HG02870 (cell line): ENCODE results near the gene OR2AK2.

Experiments
- ATAC-seq: cut with Tn5 transposase; IDR thresholded peaks from one replicate; pipeline ENCODE4 v1.9.1; 2021; ENCODE audit warnings: mild to moderate bottlenecking, moderate library complexity; ENCODE audit not compliant: unreplicated experiment

The OR2AK2 gene, protein sequence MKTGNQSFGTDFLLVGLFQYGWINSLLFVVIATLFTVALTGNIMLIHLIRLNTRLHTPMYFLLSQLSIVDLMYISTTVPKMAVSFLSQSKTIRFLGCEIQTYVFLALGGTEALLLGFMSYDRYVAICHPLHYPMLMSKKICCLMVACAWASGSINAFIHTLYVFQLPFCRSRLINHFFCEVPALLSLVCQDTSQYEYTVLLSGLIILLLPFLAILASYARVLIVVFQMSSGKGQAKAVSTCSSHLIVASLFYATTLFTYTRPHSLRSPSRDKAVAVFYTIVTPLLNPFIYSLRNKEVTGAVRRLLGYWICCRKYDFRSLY

DNA sequence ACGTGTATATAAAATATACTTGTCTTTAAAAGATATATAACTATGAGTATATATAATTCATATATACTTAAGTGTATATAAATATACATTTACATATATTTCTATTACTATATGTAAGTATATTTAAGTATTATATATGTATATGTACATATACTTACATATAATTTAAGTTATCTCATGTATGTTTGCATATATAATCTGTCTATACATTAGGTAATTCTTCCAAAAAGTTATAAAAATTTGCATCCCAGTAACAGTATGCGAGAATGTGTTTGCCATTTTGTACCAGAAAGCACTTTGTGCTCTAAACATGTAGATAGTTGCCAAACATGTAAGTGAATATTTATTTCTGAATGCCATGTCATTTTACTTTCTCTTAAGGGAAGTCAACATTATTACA lies at the start of gene OR2AK2:
OR2AK2 (plus strand) TSS at position 301 of the 400 bp plus-strand sequence. CDS start 144 bp downstream, outside the sequence.
- no peak for ATAC-seq

DNA sequence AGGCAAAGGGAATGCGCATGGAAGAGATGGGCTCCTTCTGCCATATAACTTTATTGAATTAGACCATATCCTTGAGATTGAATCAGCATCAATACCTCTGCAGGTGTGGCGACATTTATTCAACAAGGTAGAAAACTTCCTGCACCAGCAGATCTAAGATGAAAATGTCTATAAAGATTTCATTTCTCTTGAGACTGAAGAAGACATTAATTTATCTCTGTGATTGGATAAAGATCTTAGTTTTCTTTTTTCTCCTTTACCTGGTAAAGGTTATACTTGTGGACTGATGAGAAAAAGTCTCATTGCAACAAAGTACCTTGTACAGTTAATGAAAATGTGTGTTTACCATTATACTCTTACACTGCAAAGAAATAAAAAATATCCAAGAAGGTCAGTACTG lies 45.1 kb upstream of the OR2AK2 start, which contains the start of gene OR2T8:
OR2T8 (plus strand) TSS at position 301 of the 400 bp plus-strand sequence. CDS start 766 bp downstream, outside the sequence.
- ATAC-seq, result no peak

DNA sequence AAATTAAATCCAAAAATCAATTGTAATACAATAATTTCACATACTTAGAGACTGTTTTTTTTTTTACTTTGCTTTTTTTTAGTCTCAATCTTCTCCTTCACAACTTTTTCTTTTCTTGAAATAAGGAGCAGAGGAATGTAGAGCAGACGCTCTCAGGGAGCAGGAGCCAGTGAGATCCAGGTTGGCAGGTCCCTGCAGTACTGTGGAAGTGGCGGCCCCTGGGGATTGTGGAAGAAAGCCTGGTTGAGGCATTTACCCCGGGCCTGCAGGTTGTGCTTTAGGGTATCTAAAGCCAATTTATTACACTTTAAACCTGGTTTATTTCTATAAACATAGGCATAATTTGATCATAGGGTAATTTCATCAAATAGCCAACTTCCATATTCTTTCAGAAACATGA lies 41.1 kb upstream of the OR2AK2 start:
- no peak for ATAC-seq

DNA sequence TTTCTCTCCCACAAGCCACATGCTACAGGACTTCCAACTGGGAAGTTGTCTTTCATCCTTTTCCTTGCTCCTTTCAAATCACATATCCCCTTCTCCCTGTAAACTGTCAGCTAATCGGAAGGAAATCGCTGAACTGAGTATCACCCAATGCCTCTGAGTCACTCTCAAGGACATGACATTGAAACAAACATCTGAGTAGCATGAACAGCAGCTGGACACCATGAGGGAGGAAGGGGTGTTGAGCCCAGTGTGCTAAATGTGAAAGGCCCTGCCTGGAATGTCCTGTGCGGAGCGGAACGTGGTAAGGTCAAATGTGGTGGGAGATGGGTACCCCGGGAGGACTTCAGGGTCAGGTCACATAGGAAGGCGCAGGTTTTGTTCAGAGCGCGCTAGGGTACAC lies 40.2 kb upstream of the OR2AK2 start, which contains the start of gene OR2AJ1:
OR2AJ1 (plus strand) TSS at position 22 of the 400 bp plus-strand sequence. CDS start 8,880 bp downstream, outside the sequence.
- no peak for ATAC-seq

DNA sequence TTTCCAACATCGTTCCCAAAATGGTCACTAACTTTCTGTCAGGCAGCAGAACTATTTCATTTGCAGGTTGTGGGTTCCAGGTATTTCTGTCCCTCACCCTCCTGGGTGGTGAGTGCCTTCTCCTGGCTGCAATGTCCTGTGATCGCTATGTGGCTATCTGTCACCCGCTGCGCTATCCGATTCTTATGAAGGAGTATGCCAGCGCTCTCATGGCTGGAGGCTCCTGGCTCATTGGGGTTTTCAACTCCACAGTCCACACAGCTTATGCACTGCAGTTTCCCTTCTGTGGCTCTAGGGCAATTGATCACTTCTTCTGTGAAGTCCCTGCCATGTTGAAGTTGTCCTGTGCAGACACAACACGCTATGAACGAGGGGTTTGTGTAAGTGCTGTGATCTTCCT lies 31.0 kb upstream of the OR2AK2 start:
- ATAC-seq, result no peak

DNA sequence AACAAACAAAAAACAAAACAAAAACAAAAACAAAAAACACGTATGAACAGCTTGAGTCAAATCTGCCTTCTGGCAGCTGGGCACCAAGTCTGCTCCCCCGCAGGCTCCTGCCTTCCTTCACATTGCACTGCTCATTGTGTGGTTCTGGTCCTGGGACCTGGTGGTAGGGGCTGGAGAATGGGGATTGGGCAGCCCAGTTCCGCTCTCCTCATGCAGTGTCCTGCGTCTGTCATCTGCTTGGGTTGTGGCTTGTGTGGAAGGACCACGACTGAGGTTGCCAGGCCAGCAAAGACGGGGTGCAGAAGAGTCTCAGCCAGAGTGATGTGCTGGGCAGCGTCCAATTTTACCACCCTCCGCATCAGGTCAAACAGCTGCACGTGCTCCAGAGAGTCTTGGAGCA lies 29.3 kb upstream of the OR2AK2 start:
- ATAC-seq, result no peak

DNA sequence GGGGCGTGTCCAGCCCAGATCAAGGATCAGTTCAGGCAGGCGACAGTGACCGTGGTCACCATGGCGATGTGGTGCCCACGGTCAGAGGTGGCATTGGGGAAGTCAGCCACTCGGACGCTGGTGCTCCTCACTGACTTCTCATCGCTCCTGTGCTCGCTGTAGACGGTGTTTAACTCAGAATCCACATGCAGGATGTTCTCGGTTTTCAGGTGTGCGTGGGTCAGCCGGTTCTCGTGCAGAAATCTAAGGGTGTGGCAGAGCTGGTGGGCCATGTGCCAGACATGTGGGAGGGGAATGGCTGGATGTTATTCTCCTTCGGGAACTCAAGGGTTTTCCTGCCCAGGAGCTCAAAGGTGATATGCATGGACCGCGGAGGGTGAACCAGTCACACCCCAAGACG lies 28.6 kb upstream of the OR2AK2 start:
- no peak for ATAC-seq

DNA sequence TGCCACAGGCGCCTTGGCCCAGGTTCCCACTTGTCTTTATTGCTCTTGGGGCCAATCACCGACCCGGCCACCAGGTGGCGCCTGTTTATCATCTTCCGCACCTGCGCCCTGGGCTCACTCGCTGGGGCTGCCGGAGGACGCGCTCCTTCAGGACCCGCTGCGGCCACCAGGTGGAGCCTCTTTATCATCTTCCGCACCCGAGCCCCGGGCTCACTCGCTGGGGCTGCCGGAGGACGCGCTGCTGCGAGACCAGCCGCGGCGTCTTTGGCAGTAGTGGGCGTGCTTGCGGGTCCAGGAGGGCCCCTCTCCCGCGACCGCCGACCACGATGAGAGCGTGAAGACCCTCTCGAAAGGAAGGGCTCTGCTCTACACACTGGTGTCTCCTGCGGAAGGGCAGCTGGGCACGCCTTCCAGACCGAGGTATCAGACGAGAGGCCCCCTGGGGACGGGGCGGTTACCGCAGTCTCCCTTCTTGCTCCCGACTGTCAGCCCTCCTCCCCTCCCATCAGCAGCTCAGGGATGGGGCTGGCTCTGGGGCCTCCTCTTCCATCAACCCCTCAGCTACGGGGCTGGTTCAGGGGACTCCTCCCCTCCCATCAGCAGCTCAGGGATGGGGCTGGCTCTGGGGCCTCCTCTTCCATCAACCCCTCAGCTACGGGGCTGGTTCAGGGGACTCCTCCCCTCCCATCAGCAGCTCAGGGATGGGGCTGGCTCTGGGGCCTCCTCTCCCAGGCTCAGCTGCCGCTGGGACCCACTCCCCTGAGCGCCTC lies 27.9 kb upstream of the OR2AK2 start:
- ATAC-seq, result peak; percentile 99

DNA sequence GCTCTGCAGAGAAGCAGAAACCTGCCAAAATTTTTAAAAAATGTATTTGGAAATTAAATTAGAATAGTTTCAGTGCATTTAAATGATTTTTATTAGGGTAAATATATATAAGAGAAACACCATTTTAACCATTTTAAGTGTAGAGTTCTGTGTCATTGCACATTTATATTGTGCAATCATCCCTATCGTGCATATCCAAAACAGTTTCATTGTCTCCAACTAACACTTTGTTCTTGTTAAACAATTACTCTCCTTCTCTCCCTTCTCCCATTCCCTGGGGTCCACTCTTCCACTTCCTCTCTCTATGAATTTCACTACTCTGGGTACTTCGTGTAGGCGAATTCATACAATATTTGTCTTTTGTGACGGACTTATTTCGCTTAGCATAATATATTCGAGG lies 22.4 kb upstream of the OR2AK2 start:
- ATAC-seq, result no peak

DNA sequence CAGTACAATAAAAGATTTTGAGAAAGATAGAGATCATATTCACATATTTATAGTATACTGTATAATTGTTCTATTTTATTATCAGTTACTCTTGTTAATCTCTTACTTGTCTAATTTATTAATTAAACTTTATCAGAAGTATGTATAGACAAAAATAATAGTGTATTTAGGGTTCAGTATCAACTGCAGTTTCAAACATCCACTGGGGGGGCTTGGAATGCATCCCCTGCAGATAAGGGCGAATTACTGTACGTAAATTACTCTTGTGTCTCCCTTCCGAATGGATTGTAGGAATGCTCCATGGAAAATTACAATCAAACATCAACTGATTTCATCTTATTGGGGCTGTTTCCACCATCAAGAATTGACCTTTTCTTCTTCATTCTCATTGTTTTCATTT lies 16.5 kb upstream of the OR2AK2 start, which contains the start of gene OR2L8:
OR2L8 (plus strand) TSS at position 301 of the 400 bp plus-strand sequence; CDS start at position 301, 0 bp downstream.
- no peak for ATAC-seq

DNA sequence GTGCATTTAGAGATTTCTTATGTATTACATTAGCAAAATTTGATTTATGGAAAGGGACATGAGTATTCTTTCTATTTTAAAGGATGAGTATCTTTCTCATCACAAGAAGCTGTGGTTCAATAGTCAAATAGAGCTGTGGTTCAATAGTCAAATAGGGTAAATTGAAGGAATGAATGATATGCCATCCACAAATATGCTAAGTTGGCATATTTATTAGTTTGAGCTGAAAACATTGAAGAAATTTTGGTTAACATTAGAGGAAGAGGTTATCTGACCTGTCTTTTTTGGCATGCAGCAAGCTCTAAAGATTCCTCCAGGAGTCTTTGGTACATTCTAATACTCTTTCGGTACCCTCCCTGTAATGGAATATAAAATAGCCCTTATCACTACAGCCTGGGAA lies 11.6 kb upstream of the OR2AK2 start:
- no peak for ATAC-seq

DNA sequence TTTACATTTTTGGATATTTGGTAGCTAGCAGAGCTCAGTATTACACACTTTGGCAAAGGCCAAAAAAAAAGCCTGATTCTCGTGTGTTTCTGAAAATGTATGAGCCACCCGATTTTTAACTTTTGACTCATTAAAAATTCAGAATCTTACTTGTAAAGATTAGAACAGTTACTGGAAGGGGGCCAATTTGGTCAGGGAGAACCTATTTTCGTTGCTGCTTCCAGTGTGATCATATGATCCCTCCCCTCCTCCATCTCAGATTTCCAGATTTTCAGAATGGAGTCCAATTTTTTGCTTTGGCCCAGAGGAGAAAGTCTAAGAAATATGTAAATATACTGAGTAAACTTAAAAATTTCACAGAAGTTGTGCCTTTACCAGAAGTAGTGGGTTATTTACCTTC lies 3.2 kb upstream of the OR2AK2 start:
- no peak for ATAC-seq

DNA sequence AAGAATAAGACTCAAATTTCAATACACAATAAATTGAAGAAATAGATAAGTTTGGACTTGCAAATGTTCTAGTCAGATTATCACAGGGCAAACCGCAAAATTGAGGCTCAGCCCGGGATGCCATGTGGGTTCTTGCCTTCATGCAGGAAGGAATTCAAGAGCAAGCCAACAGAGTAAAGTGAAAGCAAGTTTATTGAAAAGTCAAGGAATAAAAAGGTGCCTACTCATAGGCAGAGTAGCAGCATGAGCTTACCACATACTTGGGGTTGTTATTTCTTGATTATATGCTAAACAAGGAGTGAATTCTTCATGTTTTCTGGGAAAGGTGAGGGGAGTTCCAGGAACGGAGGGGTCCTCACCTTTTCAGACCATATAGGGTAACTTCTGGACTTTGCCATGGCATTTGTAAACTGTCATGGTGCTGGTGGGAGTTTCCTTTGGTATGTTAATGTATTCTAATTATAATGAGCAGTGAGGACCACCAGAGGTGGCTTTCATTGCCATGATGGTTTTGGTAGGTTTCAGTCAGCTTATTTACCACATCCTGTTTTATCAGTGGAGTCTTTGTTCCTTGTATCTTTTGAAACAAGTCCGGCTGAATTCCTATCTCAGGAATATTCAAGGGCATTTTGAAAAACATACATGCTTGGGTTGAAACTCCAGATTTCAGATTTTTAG lies 2.0 kb upstream of the OR2AK2 start:
- ATAC-seq, result no peak

DNA sequence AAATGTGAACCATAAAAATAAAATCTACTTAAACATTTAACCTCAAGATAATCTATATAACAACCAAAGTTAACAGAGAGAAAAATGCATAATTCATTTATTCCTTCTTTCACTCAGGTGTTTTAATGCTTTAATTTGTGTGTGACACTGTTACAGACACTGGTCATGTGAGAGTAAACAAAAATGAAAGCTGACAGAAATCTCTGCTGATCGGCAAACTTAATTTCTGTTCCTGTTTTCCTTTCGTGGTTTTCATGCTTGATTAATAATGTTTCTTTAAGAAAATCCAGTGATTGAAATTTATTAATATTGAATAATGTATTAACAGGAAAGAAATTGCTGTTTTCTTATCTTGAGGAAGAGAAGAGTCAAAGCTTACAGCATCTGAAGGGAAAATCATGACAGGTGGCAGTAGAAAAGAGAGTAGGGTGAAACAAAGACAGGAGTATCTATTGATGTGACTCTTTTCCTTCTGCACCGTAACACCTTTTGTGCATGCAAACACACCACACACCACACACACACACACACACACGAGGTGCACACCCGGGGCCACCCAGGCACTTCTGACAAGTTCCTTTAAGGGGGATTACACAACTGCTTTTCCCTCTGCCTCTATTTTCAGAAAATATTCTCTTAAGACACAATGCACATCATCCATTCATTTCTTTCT lies 1.6 kb downstream of the OR2AK2 start:
- ATAC-seq, result peak; percentile 86

DNA sequence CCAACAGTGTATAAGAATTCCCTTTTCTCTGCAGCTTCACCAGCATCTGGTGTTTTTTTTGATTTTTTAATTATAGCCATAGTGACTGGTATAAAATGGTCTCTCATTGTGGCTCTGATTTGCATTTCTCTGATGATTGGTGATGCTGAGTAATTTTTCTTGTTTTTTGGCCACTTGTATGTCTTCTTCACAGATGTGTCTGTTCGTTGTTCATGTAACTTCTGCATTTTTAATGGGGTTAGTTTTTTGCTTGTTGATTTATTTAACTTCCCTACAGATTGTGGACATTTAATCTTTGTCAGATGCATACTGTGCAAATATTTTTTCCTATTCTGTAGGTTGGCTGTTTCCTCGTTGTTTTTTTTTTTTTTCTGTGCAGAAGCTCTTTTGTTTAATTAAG lies 28.0 kb downstream of the OR2AK2 start:
- no peak for ATAC-seq

DNA sequence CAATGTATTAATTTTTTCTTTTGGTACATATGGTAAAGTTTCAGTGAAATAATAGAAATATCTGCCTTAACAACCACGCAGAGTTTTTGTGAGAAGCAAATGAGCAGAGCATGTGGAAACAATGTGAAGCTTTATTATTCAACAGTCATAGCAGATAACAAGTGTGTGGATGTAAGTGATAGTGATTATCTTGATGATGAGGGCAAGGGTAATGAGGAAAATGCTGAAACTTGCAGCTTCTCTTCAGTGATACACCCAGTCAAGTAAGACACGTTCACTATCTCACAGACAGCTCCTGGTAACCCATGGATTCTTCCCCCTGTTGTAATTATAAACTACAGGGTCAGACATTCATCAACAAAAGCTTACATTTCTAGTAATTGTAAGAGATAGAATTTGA lies 33.8 kb downstream of the OR2AK2 start:
- no peak for ATAC-seq

DNA sequence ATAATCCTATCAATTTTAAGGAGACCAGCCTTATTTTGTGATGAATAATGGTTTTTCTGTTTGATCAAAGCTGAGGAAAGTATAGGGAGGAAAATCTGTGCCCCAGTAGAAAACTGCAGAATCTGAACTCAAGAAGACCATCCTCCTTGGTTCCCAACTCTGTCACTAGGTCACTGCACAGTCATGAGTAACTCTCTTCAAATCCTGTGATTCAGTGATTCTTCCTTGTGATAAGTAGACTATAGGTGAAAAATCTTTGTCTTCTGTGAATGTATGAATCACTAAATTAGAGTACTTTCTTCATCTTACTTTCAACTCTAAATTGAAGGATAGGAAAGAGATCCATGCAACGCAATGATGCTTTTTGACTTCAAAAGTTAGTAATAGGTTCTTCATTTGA lies 35.1 kb downstream of the OR2AK2 start:
- no peak for ATAC-seq

DNA sequence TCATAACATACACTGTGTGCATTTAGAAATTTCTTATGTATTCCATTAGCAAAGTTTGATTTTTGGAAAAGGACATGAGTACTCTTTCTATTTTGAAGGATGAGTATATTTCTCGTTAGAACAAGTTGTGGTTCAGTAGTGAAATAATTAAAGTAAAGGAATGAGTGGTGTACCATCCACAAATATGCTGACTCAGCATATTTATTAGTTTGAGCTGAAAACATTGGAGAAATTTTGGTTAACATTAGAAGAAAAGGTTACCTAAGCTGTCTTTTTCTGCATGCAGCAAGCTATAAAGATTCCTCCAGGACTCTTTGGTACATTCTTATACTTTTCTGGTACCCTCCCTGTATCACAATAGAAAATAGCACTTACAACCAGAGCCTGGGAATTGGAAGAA lies 42.7 kb downstream of the OR2AK2 start:
- no peak for ATAC-seq

DNA sequence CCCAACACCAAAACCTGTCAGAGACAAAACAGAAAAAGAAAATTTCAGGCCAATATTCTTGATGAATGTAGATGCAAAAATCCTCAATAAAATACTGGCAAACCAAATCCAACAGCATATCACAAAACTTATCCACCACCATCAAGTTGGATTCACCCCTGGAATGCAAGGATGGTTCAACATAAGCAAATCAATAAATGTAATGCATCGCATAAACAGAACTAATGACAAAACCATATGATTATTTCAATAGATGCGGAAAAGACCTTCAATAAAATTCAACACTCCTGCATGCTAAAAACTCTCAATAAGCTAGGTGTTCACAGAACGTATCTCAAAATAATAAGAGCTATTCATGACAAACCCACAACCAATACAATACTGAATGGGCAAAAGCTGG lies 44.6 kb downstream of the OR2AK2 start:
- ATAC-seq, result no peak

DNA sequence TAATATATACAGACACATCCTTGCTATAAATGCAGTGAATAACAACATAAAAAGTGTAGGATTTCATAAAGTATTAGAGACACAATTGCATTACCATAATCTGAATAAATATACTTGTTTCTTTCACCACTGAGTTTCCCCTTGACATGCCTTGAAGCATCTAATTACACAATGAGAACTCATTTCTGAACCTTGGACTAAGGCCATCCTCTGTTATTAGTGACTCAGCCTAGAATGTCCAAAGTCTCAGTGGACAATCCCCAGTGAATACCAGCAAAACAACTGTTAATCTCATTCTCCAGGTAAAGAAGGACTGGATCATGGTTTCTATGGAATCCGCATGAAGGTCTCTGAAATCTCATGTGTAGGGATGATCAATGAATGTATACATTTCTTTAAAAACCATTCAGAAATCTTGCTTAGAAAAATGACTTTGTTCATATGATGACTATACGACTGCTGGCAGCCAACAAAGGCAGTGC lies 48.2 kb downstream of the OR2AK2 start, which contains the start of gene OR2L5:
OR2L5 (plus strand) TSS at position 432 of the 482 bp plus-strand sequence. CDS start 8,288 bp downstream, outside the sequence.
- ATAC-seq, result no peak

DNA sequence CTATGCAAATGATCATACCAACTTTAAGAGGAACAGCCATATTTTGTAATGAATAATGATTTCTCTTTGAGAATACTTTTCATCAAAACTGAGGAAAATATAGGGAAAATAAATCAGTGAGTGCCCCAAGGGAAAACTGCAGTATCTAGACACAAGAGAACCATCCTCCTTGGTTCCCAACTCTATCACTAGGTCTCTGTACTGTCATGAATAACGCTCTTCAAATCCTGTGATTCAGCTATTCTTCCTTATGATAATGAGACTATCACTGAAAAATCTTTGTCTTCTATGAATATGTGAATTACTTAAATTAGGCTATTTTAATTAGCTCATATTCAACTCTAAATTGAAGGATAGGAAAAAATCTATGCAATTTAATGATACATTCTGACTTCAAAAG lies 50.8 kb downstream of the OR2AK2 start:
- no peak for ATAC-seq
